ENCODE data around the gene SEC22C.
A peak's percentile ranks its signal among the peaks of the same experiment; 100 is the strongest.
"Not testable (repeated sequence)": the region's sequence is repeated elsewhere in the genome, so short reads cannot be mapped to it uniquely, and the experiment has no call there.

Gene SEC22C

DNA sequence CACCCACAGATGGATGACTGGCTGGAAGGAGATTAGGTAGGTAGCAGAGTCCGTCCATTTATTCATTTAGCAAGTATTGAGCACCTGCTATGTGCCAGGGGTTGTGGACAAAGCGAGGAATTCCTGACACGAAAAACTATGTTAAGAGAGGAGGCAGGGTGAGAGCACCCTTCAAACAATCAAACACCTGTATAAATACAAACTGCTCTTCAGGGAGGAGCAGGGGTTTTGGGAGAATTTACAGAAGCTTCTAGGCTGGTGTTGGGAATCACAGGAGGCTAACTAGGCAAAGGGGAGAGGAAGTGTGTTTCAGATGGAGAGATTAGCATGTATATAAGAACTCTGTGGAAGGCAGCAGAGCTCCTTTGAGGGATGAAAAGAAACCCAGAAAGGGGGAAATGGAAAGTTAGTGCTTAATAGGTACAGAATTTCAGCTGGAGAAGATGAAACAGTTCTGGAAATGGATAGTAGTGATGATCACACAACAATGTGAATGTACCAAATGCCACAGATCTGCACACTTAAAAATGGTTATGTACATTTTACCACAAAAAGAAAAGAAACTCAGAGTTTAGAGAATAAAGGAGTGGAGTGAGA, 805 bp upstream of the SEC22C start:
- Histone ChIP-seq H3K27me3 (ENCODE audit: insufficient read depth, low read length) (no peaks in the 10 kb centered on the region), H3K36me3 (ENCODE audit: insufficient read depth, low read length) (0 out of 2 replicates have a peak, but pooled peaks cover 6% of the 10 kb centered on the region), H2AFZ (ENCODE audit: low read length, unreplicated experiment) (peak overlapping the region; percentile 82), H3K79me2 (ENCODE audit: control insufficient read depth, insufficient read depth, low read length, unreplicated experiment) (peaks cover 33% of the 10 kb centered on the region), H3K4me3 (ENCODE audit: low read depth, low read length) (peak overlapping the region; percentile 91), H3K27ac (ENCODE audit: low read depth, low read length) (peak overlapping the region; percentile 75; the same call in 1 of the 2 replicates), H3K4me1 (ENCODE audit: control insufficient read depth, insufficient read depth, low read length, unreplicated experiment) (peaks cover 24% of the 10 kb centered on the region)

DNA sequence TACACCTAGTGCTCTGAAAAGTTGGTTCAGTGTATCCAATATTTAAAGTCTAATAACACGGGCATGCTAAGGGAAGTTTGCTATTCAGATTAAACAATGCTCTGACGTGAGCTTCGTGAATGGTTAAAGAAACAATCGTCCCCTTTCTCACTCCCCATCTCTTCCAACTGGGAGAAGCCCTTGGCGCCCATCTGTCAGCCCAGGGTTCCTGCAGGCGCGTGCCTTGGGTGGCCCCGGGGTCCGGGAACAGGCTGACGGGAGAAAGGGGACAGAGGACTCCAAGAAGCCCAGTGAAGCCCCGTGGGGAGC, 413 bp downstream of the SEC22C start:
- H3K4me3 ChIP-seq (ENCODE audit: low read depth, low read length), result peak overlapping the region; percentile 91
- peak overlapping the region; percentile 72 for H2AFZ ChIP-seq (ENCODE audit: low read length, unreplicated experiment)
- peaks cover 24% of the 10 kb centered on the region for H3K4me1 ChIP-seq (ENCODE audit: control insufficient read depth, insufficient read depth, low read length, unreplicated experiment)
- H3K36me3 ChIP-seq (ENCODE audit: insufficient read depth, low read length), result peaks cover 15% of the 10 kb centered on the region; the same call in 1 of the 2 replicates
- peak overlapping the region; percentile 75 for H3K27ac ChIP-seq (ENCODE audit: low read depth, low read length)
- H3K79me2 ChIP-seq (ENCODE audit: control insufficient read depth, insufficient read depth, low read length, unreplicated experiment), result peaks cover 44% of the 10 kb centered on the region
- no peaks in the 10 kb centered on the region for H3K27me3 ChIP-seq (ENCODE audit: insufficient read depth, low read length)

- not testable (repeated sequence) for H2AFZ ChIP-seq (ENCODE audit: low read length, unreplicated experiment); H3K27me3 ChIP-seq (ENCODE audit: insufficient read depth, low read length); H3K27ac ChIP-seq (ENCODE audit: low read depth, low read length); H3K4me3 ChIP-seq (ENCODE audit: low read depth, low read length)
- Histone ChIP-seq H3K79me2 (ENCODE audit: control insufficient read depth, insufficient read depth, low read length, unreplicated experiment) (peaks cover 58% of the 10 kb centered on the region), H3K4me1 (ENCODE audit: control insufficient read depth, insufficient read depth, low read length, unreplicated experiment) (peaks cover 24% of the 10 kb centered on the region), H3K36me3 (ENCODE audit: insufficient read depth, low read length) (peaks cover 34% of the 10 kb centered on the region)
Observed at GRCh38 chr3:42579346-42579745, 2.4 kb downstream of the SEC22C start.

DNA sequence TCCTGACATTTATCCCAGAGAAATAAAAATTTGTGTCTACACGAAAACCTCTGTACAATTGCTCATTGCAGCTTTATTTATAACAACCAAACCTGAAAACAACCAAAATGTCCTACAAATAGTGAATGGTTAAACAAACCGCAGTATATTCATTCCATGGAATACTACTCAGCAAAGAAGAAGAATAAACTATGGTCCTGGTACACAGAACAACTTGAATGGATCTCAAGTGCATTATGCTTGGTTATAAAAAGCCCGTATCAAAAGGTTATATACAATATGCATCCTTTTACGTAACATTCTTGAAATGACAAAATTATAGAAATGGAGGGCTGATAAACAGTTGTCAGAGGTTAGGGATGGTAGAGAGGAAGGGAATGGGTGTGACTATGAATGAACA, 3.7 kb downstream of the SEC22C start:
- Histone ChIP-seq H2AFZ (ENCODE audit: low read length, unreplicated experiment) (no peak overlapping the region), H3K27me3 (ENCODE audit: insufficient read depth, low read length) (no peaks in the 10 kb centered on the region), H3K36me3 (ENCODE audit: insufficient read depth, low read length) (peaks cover 40% of the 10 kb centered on the region), H3K4me3 (ENCODE audit: low read depth, low read length) (no peak overlapping the region), H3K27ac (ENCODE audit: low read depth, low read length) (no peak overlapping the region), H3K79me2 (ENCODE audit: control insufficient read depth, insufficient read depth, low read length, unreplicated experiment) (peaks cover 59% of the 10 kb centered on the region), H3K4me1 (ENCODE audit: control insufficient read depth, insufficient read depth, low read length, unreplicated experiment) (peaks cover 23% of the 10 kb centered on the region)

DNA sequence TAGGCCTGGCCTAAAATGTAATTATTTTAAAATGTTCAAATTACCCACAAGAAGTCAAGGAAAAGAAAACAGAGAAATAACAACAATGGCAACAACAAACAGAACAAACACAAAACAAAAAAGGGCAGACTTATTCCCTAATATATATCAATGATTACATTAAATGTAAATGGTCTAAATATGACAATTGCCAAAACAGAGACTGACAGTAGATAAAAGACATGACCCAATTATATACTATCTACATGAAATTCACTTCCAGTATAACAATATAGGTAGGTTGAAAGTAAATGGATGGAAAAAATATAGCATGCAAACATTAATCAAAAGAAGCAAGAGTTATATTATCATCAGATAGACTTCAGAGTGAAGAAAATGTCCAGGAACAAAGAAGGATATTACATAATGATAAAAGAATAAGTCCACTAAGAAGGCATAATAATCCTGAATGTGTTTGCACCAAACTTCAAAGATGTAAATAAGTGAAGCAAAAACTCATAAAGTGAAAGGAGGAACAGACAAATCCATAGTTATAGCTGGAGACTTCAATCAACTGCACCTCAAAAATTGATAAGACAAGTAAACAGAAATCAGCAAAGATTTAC, 6.5 kb downstream of the SEC22C start:
- H2AFZ ChIP-seq (ENCODE audit: low read length, unreplicated experiment), result no peak overlapping the region
- H3K4me1 ChIP-seq (ENCODE audit: control insufficient read depth, insufficient read depth, low read length, unreplicated experiment), result peaks cover 7% of the 10 kb centered on the region
- no peak overlapping the region for H3K27ac ChIP-seq (ENCODE audit: low read depth, low read length)
- no peaks in the 10 kb centered on the region for H3K27me3 ChIP-seq (ENCODE audit: insufficient read depth, low read length)
- H3K4me3 ChIP-seq (ENCODE audit: low read depth, low read length), result no peak overlapping the region
- H3K36me3 ChIP-seq (ENCODE audit: insufficient read depth, low read length), result peaks cover 40% of the 10 kb centered on the region
- H3K79me2 ChIP-seq (ENCODE audit: control insufficient read depth, insufficient read depth, low read length, unreplicated experiment), result peaks cover 66% of the 10 kb centered on the region

DNA sequence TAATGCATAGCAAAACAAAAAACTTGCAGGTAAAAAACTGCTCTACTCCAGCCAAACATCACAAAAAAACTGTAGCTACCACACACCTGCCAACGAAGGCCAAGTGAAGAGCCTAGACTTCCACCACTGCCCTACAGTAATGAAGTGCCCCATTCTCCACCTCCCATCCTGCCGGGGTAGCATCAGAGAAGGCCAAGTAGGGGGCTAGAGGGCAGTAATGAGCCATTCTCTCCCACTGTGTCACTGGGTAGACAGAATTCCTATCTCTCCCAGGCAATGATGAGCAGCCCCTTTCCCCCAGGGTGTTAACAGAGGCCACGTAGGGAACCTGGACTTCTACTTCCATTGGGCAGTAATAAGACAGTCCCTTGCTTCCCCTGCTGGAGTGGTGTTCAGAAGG, 9.5 kb downstream of the SEC22C start:
- no peak overlapping the region for H3K27ac ChIP-seq (ENCODE audit: low read depth, low read length)
- peaks cover 46% of the 10 kb centered on the region for H3K79me2 ChIP-seq (ENCODE audit: control insufficient read depth, insufficient read depth, low read length, unreplicated experiment)
- H3K27me3 ChIP-seq (ENCODE audit: insufficient read depth, low read length), result no peaks in the 10 kb centered on the region

GRCh38 chr3:42569593-42570142, 12.1 kb downstream of the SEC22C start:
- Histone ChIP-seq H3K27me3 (ENCODE audit: insufficient read depth, low read length) (no peaks in the 10 kb centered on the region), H3K79me2 (ENCODE audit: control insufficient read depth, insufficient read depth, low read length, unreplicated experiment) (peaks cover 28% of the 10 kb centered on the region), H3K36me3 (ENCODE audit: insufficient read depth, low read length) (peaks cover 16% of the 10 kb centered on the region)

More for the DNA sequence above, 9.5 kb downstream of the SEC22C start:
- peaks cover 37% of the 10 kb centered on the region for H3K36me3 ChIP-seq (ENCODE audit: insufficient read depth, low read length)
- no peak overlapping the region for H2AFZ ChIP-seq (ENCODE audit: low read length, unreplicated experiment)
- no peak overlapping the region for H3K4me3 ChIP-seq (ENCODE audit: low read depth, low read length)
- H3K4me1 ChIP-seq (ENCODE audit: control insufficient read depth, insufficient read depth, low read length, unreplicated experiment), result no peaks in the 10 kb centered on the region

DNA sequence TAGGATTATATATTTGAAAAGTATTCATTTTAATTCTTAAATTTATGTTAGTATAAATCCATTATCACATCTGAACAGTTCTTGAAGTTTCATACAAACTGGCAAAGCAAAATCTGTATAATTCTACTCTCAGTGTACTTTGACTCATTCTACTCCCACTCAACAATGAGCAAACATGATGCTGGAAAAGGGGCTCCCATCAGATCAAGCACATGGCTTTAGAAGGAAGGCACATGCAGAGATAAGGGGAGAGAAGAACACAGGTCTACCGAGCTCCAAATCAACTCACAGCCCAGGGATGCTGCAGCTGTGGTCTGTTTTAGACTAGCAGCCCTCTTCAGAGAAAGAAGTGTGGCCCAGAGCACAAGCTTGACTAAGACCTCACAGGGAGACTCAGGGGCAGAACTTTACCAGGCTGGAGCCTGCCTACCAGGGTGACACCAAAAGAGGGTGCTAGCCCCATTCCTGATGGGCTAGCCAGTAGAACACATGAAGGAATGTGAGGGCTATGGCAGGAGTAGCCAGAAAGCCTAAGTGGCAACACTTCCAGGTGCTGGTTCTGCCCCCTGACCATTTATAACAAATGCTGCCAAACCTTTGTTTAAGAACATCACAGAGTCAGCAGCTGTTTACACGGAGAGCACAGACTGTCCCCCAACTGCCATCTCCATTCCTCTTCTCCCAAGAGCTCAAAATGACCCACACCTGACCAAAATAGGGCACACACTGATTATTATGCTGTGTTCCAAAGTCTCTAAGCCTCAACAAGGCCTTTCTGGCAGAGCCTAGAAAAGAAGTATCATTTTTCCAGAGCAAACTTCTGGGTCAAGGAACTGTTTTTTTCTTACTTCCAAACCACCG, 19.5 kb downstream of the SEC22C start:
- Histone ChIP-seq H2AFZ (ENCODE audit: low read length, unreplicated experiment) (no peak overlapping the region), H3K4me3 (ENCODE audit: low read depth, low read length) (no peak overlapping the region), H3K79me2 (ENCODE audit: control insufficient read depth, insufficient read depth, low read length, unreplicated experiment) (peaks cover 3% of the 10 kb centered on the region), H3K4me1 (ENCODE audit: control insufficient read depth, insufficient read depth, low read length, unreplicated experiment) (no peaks in the 10 kb centered on the region), H3K36me3 (ENCODE audit: insufficient read depth, low read length) (peaks cover 8% of the 10 kb centered on the region), H3K27me3 (ENCODE audit: insufficient read depth, low read length) (no peaks in the 10 kb centered on the region), H3K27ac (ENCODE audit: low read depth, low read length) (no peak overlapping the region)

More at GRCh38 chr3:42569593-42570142, 12.1 kb downstream of the SEC22C start:
- no peaks in the 10 kb centered on the region for H3K4me1 ChIP-seq (ENCODE audit: control insufficient read depth, insufficient read depth, low read length, unreplicated experiment)
- no peak overlapping the region for H2AFZ ChIP-seq (ENCODE audit: low read length, unreplicated experiment)
- no peak overlapping the region for H3K27ac ChIP-seq (ENCODE audit: low read depth, low read length)
- H3K4me3 ChIP-seq (ENCODE audit: low read depth, low read length), result no peak overlapping the region

DNA sequence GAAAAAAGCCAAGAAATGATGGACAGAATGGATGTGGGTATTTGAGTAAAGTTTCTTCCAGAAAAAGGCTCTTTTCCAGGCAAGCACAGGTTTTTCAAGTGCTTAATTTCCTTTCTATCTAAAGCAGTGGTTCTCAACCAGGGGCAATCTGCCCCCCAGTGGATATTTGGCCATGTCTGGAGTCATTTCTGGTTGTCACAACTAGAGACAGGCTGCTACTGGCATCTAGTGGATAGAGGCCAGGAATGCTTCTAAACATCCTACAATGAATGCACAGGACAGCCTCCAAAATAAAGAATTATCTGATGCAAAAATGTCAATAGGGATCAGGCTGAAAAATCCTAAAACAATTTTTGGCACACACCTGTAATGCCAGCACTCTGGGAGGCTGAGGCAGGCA, 23.9 kb downstream of the SEC22C start:
- Histone ChIP-seq H3K27me3 (ENCODE audit: insufficient read depth, low read length) (no peaks in the 10 kb centered on the region), H3K4me3 (ENCODE audit: low read depth, low read length) (no peak overlapping the region), H2AFZ (ENCODE audit: low read length, unreplicated experiment) (no peak overlapping the region), H3K4me1 (ENCODE audit: control insufficient read depth, insufficient read depth, low read length, unreplicated experiment) (no peaks in the 10 kb centered on the region), H3K27ac (ENCODE audit: low read depth, low read length) (no peak overlapping the region), H3K79me2 (ENCODE audit: control insufficient read depth, insufficient read depth, low read length, unreplicated experiment) (no peaks in the 10 kb centered on the region), H3K36me3 (ENCODE audit: insufficient read depth, low read length) (peaks cover 19% of the 10 kb centered on the region)

DNA sequence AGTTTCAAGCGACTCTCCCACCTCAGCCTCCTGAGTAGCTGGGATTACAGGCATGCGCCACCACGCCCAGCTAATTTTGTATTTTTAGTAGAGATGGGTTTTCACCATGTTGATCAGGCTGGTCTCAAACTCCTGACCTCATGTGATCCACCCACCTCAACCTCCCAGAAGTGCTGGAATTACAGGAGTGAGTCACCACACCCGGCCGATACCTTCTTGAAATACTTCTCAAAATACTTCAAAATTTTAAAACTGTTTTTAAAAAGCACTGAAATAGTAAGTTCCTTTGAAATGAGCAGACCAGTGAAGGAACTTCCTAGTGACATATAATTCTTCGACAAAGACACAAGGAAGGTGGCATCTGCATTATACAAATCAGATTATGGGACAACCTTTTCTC, 24.9 kb downstream of the SEC22C start:
- H3K27me3 ChIP-seq (ENCODE audit: insufficient read depth, low read length); H3K79me2 ChIP-seq (ENCODE audit: control insufficient read depth, insufficient read depth, low read length, unreplicated experiment); H3K4me3 ChIP-seq (ENCODE audit: low read depth, low read length); H3K4me1 ChIP-seq (ENCODE audit: control insufficient read depth, insufficient read depth, low read length, unreplicated experiment); H3K27ac ChIP-seq (ENCODE audit: low read depth, low read length); H2AFZ ChIP-seq (ENCODE audit: low read length, unreplicated experiment): not testable (repeated sequence)
- H3K36me3 ChIP-seq (ENCODE audit: insufficient read depth, low read length), result peaks cover 23% of the 10 kb centered on the region
